Thymus (tissue), 11 donors: ENCODE results near the gene RALGPS1. TPM values are rescaled to one million over a fixed set of nuclear protein-coding genes. Genes with fewer than 3 reads are reported as not detected.

Source experiments
- DNase-seq, 9 donors: peaks; one replicate each; pipeline ENCODE4 v3.0.0-alpha.2; 2013; ENCODE audit warnings: low spot score in 9 of 9, low read depth in 6 of 9, missing footprints in 1 of 9
- H3K27ac ChIP-seq, 2 donors: one replicate each; pipeline ENCODE4 v1.5.1; 2013; ENCODE audit warnings: control low read depth in 1 of 2, low read depth in 1 of 2, low read length in 1 of 2, mild to moderate bottlenecking in 1 of 2, moderate library complexity in 1 of 2
- H3K27me3 ChIP-seq, 2 donors: one replicate each; pipeline ENCODE4 v1.5.1; 2013; ENCODE audit warnings: low read length in 1 of 2; ENCODE audit not compliant: control insufficient read depth in 2 of 2, insufficient read depth in 1 of 2
- H3K36me3 ChIP-seq, 2 donors: one replicate each; pipeline ENCODE4 v1.5.1; 2013; ENCODE audit warnings: low read length in 1 of 2, mild to moderate bottlenecking in 1 of 2, moderate library complexity in 1 of 2; ENCODE audit not compliant: control insufficient read depth in 2 of 2, insufficient read depth in 2 of 2
- H3K4me1 ChIP-seq, 2 donors: one replicate each; pipeline ENCODE4 v1.5.1; 2013; ENCODE audit warnings: low read length in 2 of 2; ENCODE audit not compliant: control insufficient read depth in 2 of 2, insufficient read depth in 2 of 2
- H3K4me3 ChIP-seq, 2 donors: one replicate each; pipeline ENCODE4 v1.5.1; 2013; ENCODE audit warnings: low read length in 2 of 2, control low read depth in 1 of 2, mild to moderate bottlenecking in 1 of 2
- H3K9me3 ChIP-seq, 2 donors: one replicate each; pipeline ENCODE4 v1.5.1; 2013; ENCODE audit warnings: low read length in 1 of 2, mild to moderate bottlenecking in 1 of 2; ENCODE audit not compliant: control insufficient read depth in 2 of 2, insufficient read depth in 1 of 2
- WGBS: extraction: QIAGEN DNeasy Blood & Tissue Kit; methylation state at CpG from one replicate; pipeline ENCODE4 v1.1.7; 2013; 5-methylcytosine and 5-hydroxymethylcytosine counted together
- polyA plus RNA-seq: library from polyadenylated mRNA; stranded (reverse); fragments of 200-250 nt; gene quantifications from one replicate; pipeline ENCODE4 v1.2.3, GENCODE V29; 2013
- total RNA-seq: library from RNA; stranded (reverse); fragments of 120-200 nt; gene quantifications from one replicate; pipeline ENCODE4 v1.2.4, GENCODE V29; 2013
- donor health status: healthy.

RALGPS1 gene
- total and polyA plus RNA-seq, 2 donors = 3.6 to 8.5 TPM

- no peak overlapping the region for H3K27ac ChIP-seq
- no peaks in the 10 kb centered on the region for H3K4me1 ChIP-seq
- DNase-seq = no peak
- H3K4me3 ChIP-seq = no peak overlapping the region
- no peaks in the 10 kb centered on the region for H3K36me3 ChIP-seq
- H3K9me3 ChIP-seq = no peaks in the 10 kb centered on the region
- peaks cover 3% of the 10 kb centered on the region in 2 donors for H3K27me3 ChIP-seq
Measured at GRCh38 chr9:127263664-127264063, 349.1 kb downstream of the RALGPS1 start.

GRCh38 chr9:127264462-127265219, 350.1 kb downstream of the RALGPS1 start, which contains the start of gene GARNL3:
TSS of gene GARNL3 (plus strand) at chr9:127264774. CDS start at chr9:127264878, 104 bp downstream.
- Histone ChIP-seq H3K4me1 (no peaks in the 10 kb centered on the region), H3K4me3 (no peak within 1 kb of the TSS), H3K27me3 (peaks cover 3% of the 10 kb centered on the region in 2 donors), H3K36me3 (no peaks in the 10 kb centered on the region), H3K27ac (no peak within 1 kb of the TSS), H3K9me3 (no peaks in the 10 kb centered on the region)
- 92% methylated on average over 8 of the region's 8 CpGs for WGBS
- no peak for DNase-seq

GRCh38 chr9:127267793-127268525, 353.4 kb downstream of the RALGPS1 start:
- Histone ChIP-seq H3K4me3 (no peak overlapping the region), H3K36me3 (no peaks in the 10 kb centered on the region), H3K9me3 (no peaks in the 10 kb centered on the region), H3K27me3 (peaks cover under 1 to 3% of the 10 kb centered on the region in 2 donors), H3K4me1 (no peaks in the 10 kb centered on the region), H3K27ac (no peak overlapping the region)
- no peak for DNase-seq
- 90% methylated on average over 5 of the region's 5 CpGs for WGBS

GRCh38 chr9:127269449-127269848, 354.9 kb downstream of the RALGPS1 start:
- no peak overlapping the region for H3K27ac ChIP-seq
- WGBS = 96% methylated on average over 1 of the region's 1 CpG
- no peaks in the 10 kb centered on the region for H3K4me1 ChIP-seq
- H3K36me3 ChIP-seq = no peaks in the 10 kb centered on the region
- H3K27me3 ChIP-seq = no peaks in the 10 kb centered on the region
- no peaks in the 10 kb centered on the region for H3K9me3 ChIP-seq
- DNase-seq = no peak
- H3K4me3 ChIP-seq = no peak overlapping the region

Other genes with a start within 250 kb of the RALGPS1 start
- gene ZBTB43, start 109.7 kb upstream of the RALGPS1 start, total RNA-seq = 5.7 TPM
- 4.5 TPM for gene ZBTB43, start 109.7 kb upstream of the RALGPS1 start, polyA plus RNA-seq
- 7.9 TPM for gene ZBTB34, start 54.1 kb upstream of the RALGPS1 start, total RNA-seq
- 4.0 TPM for gene ZBTB34, start 54.1 kb upstream of the RALGPS1 start, polyA plus RNA-seq
- gene ANGPTL2, start 207.9 kb downstream of the RALGPS1 start, total RNA-seq = 3.2 TPM
- gene ANGPTL2, start 207.9 kb downstream of the RALGPS1 start, polyA plus RNA-seq = 3.1 TPM